ENCODE measurements around the gene NTN1. TPM values are rescaled to one million over a fixed set of nuclear protein-coding genes. Genes with fewer than 3 reads are reported as not detected.

NTN1 gene
- polyA plus RNA-seq, 1 experiment: 0.06 TPM

GRCh38 chr17:9259419-9259818 is 238.1 kb downstream of the NTN1 start:
- Histone ChIP-seq H3K4me3 (ENCODE audit: low read depth, low read length) (no peak overlapping the region), H3K27me3 (ENCODE audit: control insufficient read depth, insufficient read depth, low read length) (no peaks in the 10 kb centered on the region), H3K36me3 (ENCODE audit: control insufficient read depth, insufficient read depth, low read length) (no peaks in the 10 kb centered on the region)
- CTCF ChIA-PET: no interaction called here
- DNase-seq (ENCODE audit: low read depth): no peak
- TF ChIP-seq, protein P1, sequence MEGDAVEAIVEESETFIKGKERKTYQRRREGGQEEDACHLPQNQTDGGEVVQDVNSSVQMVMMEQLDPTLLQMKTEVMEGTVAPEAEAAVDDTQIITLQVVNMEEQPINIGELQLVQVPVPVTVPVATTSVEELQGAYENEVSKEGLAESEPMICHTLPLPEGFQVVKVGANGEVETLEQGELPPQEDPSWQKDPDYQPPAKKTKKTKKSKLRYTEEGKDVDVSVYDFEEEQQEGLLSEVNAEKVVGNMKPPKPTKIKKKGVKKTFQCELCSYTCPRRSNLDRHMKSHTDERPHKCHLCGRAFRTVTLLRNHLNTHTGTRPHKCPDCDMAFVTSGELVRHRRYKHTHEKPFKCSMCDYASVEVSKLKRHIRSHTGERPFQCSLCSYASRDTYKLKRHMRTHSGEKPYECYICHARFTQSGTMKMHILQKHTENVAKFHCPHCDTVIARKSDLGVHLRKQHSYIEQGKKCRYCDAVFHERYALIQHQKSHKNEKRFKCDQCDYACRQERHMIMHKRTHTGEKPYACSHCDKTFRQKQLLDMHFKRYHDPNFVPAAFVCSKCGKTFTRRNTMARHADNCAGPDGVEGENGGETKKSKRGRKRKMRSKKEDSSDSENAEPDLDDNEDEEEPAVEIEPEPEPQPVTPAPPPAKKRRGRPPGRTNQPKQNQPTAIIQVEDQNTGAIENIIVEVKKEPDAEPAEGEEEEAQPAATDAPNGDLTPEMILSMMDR (IDR thresholded peaks at IDR 0.05; ENCODE audit: insufficient read depth, low read depth, low read length): no peak
- POLR2A ChIA-PET: interaction anchor here (0.5 kb wide), 1 partner anchor 30 kb away, joined by 9 read pairs; no protein-coding TSS in a partner anchor

GRCh38 chr17:9261081-9262012 is 240.0 kb downstream of the NTN1 start:
- H3K4me3 ChIP-seq (ENCODE audit: low read depth, low read length): no peak overlapping the region
- H3K36me3 ChIP-seq (ENCODE audit: control insufficient read depth, insufficient read depth, low read length): no peaks in the 10 kb centered on the region
- H3K27me3 ChIP-seq (ENCODE audit: control insufficient read depth, insufficient read depth, low read length): no peaks in the 10 kb centered on the region
- POLR2A ChIA-PET: no interaction called here
- TF ChIP-seq, protein P1 (IDR thresholded peaks at IDR 0.05; ENCODE audit: insufficient read depth, low read depth, low read length): no peak
- DNase-seq (ENCODE audit: low read depth): no peak
- CTCF ChIA-PET: no interaction called here

GRCh38 chr17:9266031-9266680 is 244.8 kb downstream of the NTN1 start:
- CTCF ChIA-PET: interaction anchor here (0.5 kb wide), 1 partner anchor 47 kb away, joined by 4 read pairs; no protein-coding TSS in a partner anchor
- H3K4me3 ChIP-seq (ENCODE audit: low read depth, low read length): no peak overlapping the region
- no peaks in the 10 kb centered on the region for H3K27me3 ChIP-seq (ENCODE audit: control insufficient read depth, insufficient read depth, low read length)
- TF ChIP-seq, protein P1 (IDR thresholded peaks at IDR 0.05; ENCODE audit: insufficient read depth, low read depth, low read length): no peak
- POLR2A ChIA-PET: no interaction called here
- no peak for DNase-seq (ENCODE audit: low read depth)
- H3K36me3 ChIP-seq (ENCODE audit: control insufficient read depth, insufficient read depth, low read length): no peaks in the 10 kb centered on the region

DNA sequence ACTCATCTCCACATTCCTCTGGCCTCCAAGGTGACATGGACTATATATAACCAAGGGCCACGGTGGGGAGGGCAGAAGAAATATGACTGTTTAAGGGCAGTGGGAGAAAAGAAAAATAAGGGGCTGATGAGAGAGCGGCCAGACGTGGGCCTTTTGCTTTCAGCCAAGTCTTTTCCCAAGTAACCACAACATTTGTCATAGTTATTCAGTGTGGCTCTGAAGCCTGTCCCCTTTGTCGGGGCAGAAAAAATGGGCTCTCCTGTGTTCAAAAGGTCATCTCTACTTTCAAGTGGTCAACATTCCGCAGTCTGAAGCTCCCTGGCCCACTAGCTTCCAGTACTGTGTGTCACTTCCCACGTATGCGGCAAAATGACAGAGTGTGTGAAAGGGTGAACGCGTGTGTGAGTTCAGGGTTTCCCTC is 245.4 kb downstream of the NTN1 start:
- no peak for DNase-seq (ENCODE audit: low read depth)
- H3K27me3 ChIP-seq (ENCODE audit: control insufficient read depth, insufficient read depth, low read length): no peaks in the 10 kb centered on the region
- CTCF ChIA-PET: interaction anchor here (0.5 to 2.3 kb wide), 2 partner anchors 9 to 48 kb away, joined by 4 to 9 read pairs; no protein-coding TSS in a partner anchor
- H3K4me3 ChIP-seq (ENCODE audit: low read depth, low read length): no peak overlapping the region
- TF ChIP-seq, protein P1 (IDR thresholded peaks at IDR 0.05; ENCODE audit: insufficient read depth, low read depth, low read length): no peak
- no peaks in the 10 kb centered on the region for H3K36me3 ChIP-seq (ENCODE audit: control insufficient read depth, insufficient read depth, low read length)
- POLR2A ChIA-PET: no interaction called here

GRCh38 chr17:9268546-9268945 is 247.2 kb downstream of the NTN1 start:
- DNase-seq (ENCODE audit: low read depth): no peak

More at GRCh38 chr17:9268546-9268945, 247.2 kb downstream of the NTN1 start:
- CTCF ChIA-PET: interaction anchor here (2.3 kb wide), 1 partner anchor 11 kb away, joined by 9 read pairs; no protein-coding TSS in a partner anchor
- POLR2A ChIA-PET: interaction anchor here (0.7 kb wide), 1 partner anchor 32 kb away, joined by 7 read pairs; no protein-coding TSS in a partner anchor
- Histone ChIP-seq H3K36me3 (ENCODE audit: control insufficient read depth, insufficient read depth, low read length) (no peaks in the 10 kb centered on the region), H3K27me3 (ENCODE audit: control insufficient read depth, insufficient read depth, low read length) (no peaks in the 10 kb centered on the region), H3K4me3 (ENCODE audit: low read depth, low read length) (no peak overlapping the region)
- TF ChIP-seq, protein P1 (IDR thresholded peaks at IDR 0.05; ENCODE audit: insufficient read depth, low read depth, low read length): no peak

Measured in BJ (cell line).